Measurements from ENCODE around the gene LRRC55. TPM values are rescaled to one million over a fixed set of nuclear protein-coding genes. Genes with fewer than 3 reads are reported as not detected.

Gene LRRC55
- polyA plus RNA-seq, 1 of the 3 experiments (the other 2 are of a cell fraction): not detected

- Histone ChIP-seq H3K9ac (no peak overlapping the region), H3K4me1 (ENCODE audit: control insufficient read depth in 1 of 2, insufficient read depth in 2 of 2, low read depth in 1 of 2, low read length in 1 of 2) (peaks cover 0 to 3% of the 10 kb centered on the region in 2 experiments; a peak in 1 of 4 replicates), H3F3A (replicated peaks; ENCODE audit: insufficient read depth) (no peaks in the 10 kb centered on the region), H3K27me3 (ENCODE audit: insufficient read depth) (no peaks in the 10 kb centered on the region), H3K9me3 (no peaks in the 10 kb centered on the region), H3K9me2 (no peaks in the 10 kb centered on the region), H2AFZ (ENCODE audit: low read depth) (no peak overlapping the region), H3K4me3 (ENCODE audit: low read depth in 2 of 2, low read length in 1 of 2) (no peak overlapping the region), H3K36me3 (replicated peaks in 1 of 2; ENCODE audit: control insufficient read depth in 1 of 2, insufficient read depth in 2 of 2, low read length in 1 of 2) (no peaks in the 10 kb centered on the region), H4K20me1 (ENCODE audit: insufficient read depth) (no peaks in the 10 kb centered on the region), H3K27ac (ENCODE audit: low read depth in 2 of 2, low read length in 1 of 2) (no peak overlapping the region), H3K79me2 (ENCODE audit: insufficient read depth) (no peaks in the 10 kb centered on the region), H3K4me2 (no peak overlapping the region)
- TF ChIP-seq REST (IDR thresholded peaks at IDR 0.05; ENCODE audit: low read depth, low read length) (no peak), NRF1 (IDR thresholded peaks at IDR 0.05; ENCODE audit: low read depth, low read length) (no peak)
- WGBS (ENCODE audit: low lambda C conversion rate): 55% methylated on average over 9 of the region's 9 CpGs
- no peak for DNase-seq
- POLR2A ChIA-PET: no interaction called here
- CTCF ChIA-PET: no interaction called here
These were observed 9.8 kb downstream of the LRRC55 start for GRCh38 chr11:57191311-57192219.

- DNase-seq: no peak
- Histone ChIP-seq H3F3A (replicated peaks; ENCODE audit: insufficient read depth) (no peaks in the 10 kb centered on the region), H3K9me3 (no peaks in the 10 kb centered on the region), H3K36me3 (replicated peaks in 1 of 2; ENCODE audit: control insufficient read depth in 1 of 2, insufficient read depth in 2 of 2, low read length in 1 of 2) (no peaks in the 10 kb centered on the region), H3K9me2 (no peaks in the 10 kb centered on the region), H3K79me2 (ENCODE audit: insufficient read depth) (no peaks in the 10 kb centered on the region), H3K27me3 (ENCODE audit: insufficient read depth) (no peaks in the 10 kb centered on the region), H3K4me3 (ENCODE audit: low read depth in 2 of 2, low read length in 1 of 2) (no peak overlapping the region), H3K4me1 (ENCODE audit: control insufficient read depth in 1 of 2, insufficient read depth in 2 of 2, low read depth in 1 of 2, low read length in 1 of 2) (peaks cover 0 to 3% of the 10 kb centered on the region in 2 experiments; a peak in 1 of 4 replicates), H3K9ac (no peak overlapping the region), H4K20me1 (ENCODE audit: insufficient read depth) (no peaks in the 10 kb centered on the region), H2AFZ (ENCODE audit: low read depth) (no peak overlapping the region), H3K4me2 (no peak overlapping the region), H3K27ac (ENCODE audit: low read depth in 2 of 2, low read length in 1 of 2) (no peak overlapping the region)
- 64% methylated on average over 1 of the region's 1 CpG for WGBS (ENCODE audit: low lambda C conversion rate)
- ChIA-PET CTCF (no interaction called here), POLR2A (no interaction called here)
- TF ChIP-seq PBX3 (IDR thresholded peaks at IDR 0.05): no peak
These were observed 10.6 kb downstream of the LRRC55 start for GRCh38 chr11:57192316-57192715.

GRCh38 chr11:57196596-57196995, 14.8 kb downstream of the LRRC55 start:
- POLR2A ChIA-PET: no interaction called here
- Histone ChIP-seq H3K36me3 (replicated peaks in 1 of 2; ENCODE audit: control insufficient read depth in 1 of 2, insufficient read depth in 2 of 2, low read length in 1 of 2) (no peaks in the 10 kb centered on the region), H4K20me1 (ENCODE audit: insufficient read depth) (no peaks in the 10 kb centered on the region), H3K79me2 (ENCODE audit: insufficient read depth) (no peaks in the 10 kb centered on the region), H3F3A (replicated peaks; ENCODE audit: insufficient read depth) (no peaks in the 10 kb centered on the region), H2AFZ (ENCODE audit: low read depth) (no peak overlapping the region), H3K9ac (no peak overlapping the region), H3K4me1 (ENCODE audit: control insufficient read depth in 1 of 2, insufficient read depth in 2 of 2, low read depth in 1 of 2, low read length in 1 of 2) (peaks cover 0 to 8% of the 10 kb centered on the region in 2 experiments; a peak in 1 of 4 replicates), H3K27ac (ENCODE audit: low read depth in 2 of 2, low read length in 1 of 2) (peak overlapping the region in 1 of 2 experiments; percentile 84; a peak in 2 of 4 replicates), H3K9me2 (no peaks in the 10 kb centered on the region), H3K4me3 (ENCODE audit: low read depth in 2 of 2, low read length in 1 of 2) (no peak overlapping the region), H3K4me2 (no peak overlapping the region), H3K27me3 (ENCODE audit: insufficient read depth) (no peaks in the 10 kb centered on the region; the same call in 1 of the 2 replicates), H3K9me3 (no peaks in the 10 kb centered on the region)
- DNase-seq: no peak
- CTCF ChIA-PET: interaction anchor here (1.0 to 1.9 kb wide), 3 partner anchors 14 to 53 kb away, joined by 3 to 5 read pairs (median 3); no protein-coding TSS in a partner anchor
- WGBS (ENCODE audit: low lambda C conversion rate): 67% methylated on average over 6 of the region's 6 CpGs
- TF ChIP-seq POLR2AphosphoS5 (IDR thresholded peaks at IDR 0.05; ENCODE audit: low read depth, low read length) (no peak), SIN3A (IDR thresholded peaks at IDR 0.05; ENCODE audit: borderline replicate concordance, low read depth, low read length) (no peak), MXI1 (IDR thresholded peaks at IDR 0.05; ENCODE audit: low read depth, low read length) (no peak), GABPA (IDR thresholded peaks at IDR 0.05; ENCODE audit: low read depth) (no peak), RXRA (IDR thresholded peaks at IDR 0.05; ENCODE audit: borderline replicate concordance, low read depth) (no peak), FOSL2 (IDR thresholded peaks at IDR 0.05; ENCODE audit: borderline replicate concordance, low read depth) (no peak), JUND (IDR thresholded peaks at IDR 0.05) (no peak), USF1 (IDR thresholded peaks at IDR 0.05; ENCODE audit: borderline replicate concordance, low read depth) (no peak), MAX (IDR thresholded peaks at IDR 0.05; ENCODE audit: low read depth) (no peak), TAF1 (IDR thresholded peaks at IDR 0.05; ENCODE audit: borderline replicate concordance, low read depth, low read length) (no peak)

Measured in SK-N-SH (cell line).